Measurements from ENCODE around the gene PFKP. TPM values are rescaled to one million over a fixed set of nuclear protein-coding genes. Genes with fewer than 3 reads are reported as not detected.
A peak's percentile ranks its signal among the peaks of the same experiment; 100 is the strongest.

PFKP gene
- total RNA-seq, 1 donor from 2014 or later = 52.3 TPM

- Mint-ChIP-seq H3K9me3 (ENCODE audit: unreplicated experiment) (no peaks in the 10 kb centered on the region), H3K4me3 (ENCODE audit: unreplicated experiment) (no peak overlapping the region), H3K36me3 (ENCODE audit: low read depth, unreplicated experiment) (peaks cover 12% of the 10 kb centered on the region), H3K27ac (ENCODE audit: unreplicated experiment) (no peak overlapping the region), H3K4me1 (ENCODE audit: unreplicated experiment) (peaks cover 25% of the 10 kb centered on the region), H3K27me3 (ENCODE audit: unreplicated experiment) (peaks cover 2% of the 10 kb centered on the region)
- TF ChIP-seq CTCF (IDR thresholded peaks at IDR 0.05; ENCODE audit: unreplicated experiment) = no peak
- no peak for DNase-seq (ENCODE audit: low spot score)
These were observed 23.0 kb downstream of the PFKP start for GRCh38 chr10:3090388-3090787.

DNA sequence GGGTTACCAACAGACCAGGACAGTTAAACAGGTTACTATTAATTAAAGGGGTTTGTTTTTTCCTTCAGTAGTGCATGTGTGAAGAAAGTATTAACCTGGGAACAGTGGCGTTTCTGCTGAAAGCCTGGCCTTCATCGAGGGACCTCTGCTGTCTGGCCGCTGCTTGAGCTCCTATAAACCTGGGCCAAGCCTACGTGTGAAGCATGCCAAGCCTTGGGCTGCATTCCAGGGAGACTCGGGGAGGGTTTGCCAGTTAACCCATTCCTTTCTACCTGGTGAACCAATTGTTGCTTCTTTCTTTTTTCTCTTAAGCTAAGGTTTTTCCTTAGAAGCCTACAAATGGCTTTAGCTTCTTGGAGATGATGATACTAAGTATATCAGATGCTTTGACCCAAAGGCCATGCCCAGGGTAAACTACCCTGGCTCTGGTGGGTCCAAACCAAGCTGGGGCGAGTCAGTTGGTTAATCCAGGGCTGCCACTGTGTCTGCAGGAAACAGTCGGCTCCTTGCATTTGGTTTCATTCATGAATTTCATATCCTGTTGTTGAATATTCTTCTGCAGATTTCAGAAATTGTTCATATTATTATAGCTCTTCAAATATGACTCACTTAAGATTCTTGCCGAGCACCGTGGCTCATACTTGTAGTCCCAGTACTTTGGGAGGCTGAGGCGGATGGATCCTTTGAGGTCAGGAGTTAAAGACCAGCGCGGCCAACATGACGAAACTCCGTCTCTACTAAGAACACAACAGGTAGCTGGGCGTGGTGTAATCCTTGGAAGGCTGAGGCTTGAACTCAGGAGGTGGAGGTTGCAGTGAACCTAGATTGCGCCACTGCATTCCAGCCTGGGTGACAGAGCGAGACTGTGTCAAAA lies 23.8 kb downstream of the PFKP start:
- Mint-ChIP-seq H3K4me1 (ENCODE audit: unreplicated experiment) (peaks cover 24% of the 10 kb centered on the region), H3K27me3 (ENCODE audit: unreplicated experiment) (peaks cover 2% of the 10 kb centered on the region), H3K4me3 (ENCODE audit: unreplicated experiment) (peak overlapping the region; percentile 37), H3K27ac (ENCODE audit: unreplicated experiment) (no peak overlapping the region), H3K9me3 (ENCODE audit: unreplicated experiment) (no peaks in the 10 kb centered on the region), H3K36me3 (ENCODE audit: low read depth, unreplicated experiment) (peaks cover 7% of the 10 kb centered on the region)
- DNase-seq (ENCODE audit: low spot score) = no peak
- no peak for TF ChIP-seq CTCF (IDR thresholded peaks at IDR 0.05; ENCODE audit: unreplicated experiment)

DNA sequence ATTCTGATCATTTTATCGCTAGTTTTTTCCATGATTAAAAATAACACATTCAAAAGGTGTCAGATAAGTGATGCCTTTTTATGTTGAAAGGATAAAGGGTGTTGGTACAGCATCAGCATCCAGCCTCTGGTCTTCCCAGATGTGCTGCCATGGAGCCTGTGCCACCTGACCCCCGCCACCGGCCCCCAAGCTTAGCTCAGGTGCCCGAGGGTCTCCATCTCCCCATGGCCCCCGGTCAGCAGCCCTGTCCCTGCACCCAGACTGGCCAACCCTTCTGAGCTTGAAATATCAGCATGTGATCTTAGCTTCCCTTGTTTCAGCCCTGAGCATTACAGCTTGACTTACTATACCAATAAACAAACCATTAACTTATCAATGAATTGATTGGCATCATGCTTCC lies 24.6 kb downstream of the PFKP start:
- TF ChIP-seq CTCF (IDR thresholded peaks at IDR 0.05; ENCODE audit: unreplicated experiment) = no peak
- Mint-ChIP-seq H3K27ac (ENCODE audit: unreplicated experiment) (no peak overlapping the region), H3K4me3 (ENCODE audit: unreplicated experiment) (no peak overlapping the region), H3K36me3 (ENCODE audit: low read depth, unreplicated experiment) (peaks cover 5% of the 10 kb centered on the region), H3K27me3 (ENCODE audit: unreplicated experiment) (peaks cover 2% of the 10 kb centered on the region), H3K4me1 (ENCODE audit: unreplicated experiment) (peaks cover 22% of the 10 kb centered on the region), H3K9me3 (ENCODE audit: unreplicated experiment) (no peaks in the 10 kb centered on the region)
- no peak for DNase-seq (ENCODE audit: low spot score)

GRCh38 chr10:3093996-3094395 lies 26.6 kb downstream of the PFKP start:
- Mint-ChIP-seq H3K4me1 (ENCODE audit: unreplicated experiment) (peaks cover 18% of the 10 kb centered on the region), H3K27ac (ENCODE audit: unreplicated experiment) (no peak overlapping the region), H3K9me3 (ENCODE audit: unreplicated experiment) (no peaks in the 10 kb centered on the region), H3K36me3 (ENCODE audit: low read depth, unreplicated experiment) (peaks cover 5% of the 10 kb centered on the region), H3K4me3 (ENCODE audit: unreplicated experiment) (no peak overlapping the region), H3K27me3 (ENCODE audit: unreplicated experiment) (peaks cover 3% of the 10 kb centered on the region)
- no peak for TF ChIP-seq CTCF (IDR thresholded peaks at IDR 0.05; ENCODE audit: unreplicated experiment)
- no peak for DNase-seq (ENCODE audit: low spot score)

GRCh38 chr10:3094609-3095036 lies 27.3 kb downstream of the PFKP start:
- Mint-ChIP-seq H3K9me3 (ENCODE audit: unreplicated experiment) (no peaks in the 10 kb centered on the region), H3K27me3 (ENCODE audit: unreplicated experiment) (peaks cover 3% of the 10 kb centered on the region), H3K27ac (ENCODE audit: unreplicated experiment) (peak overlapping the region; percentile 34), H3K4me3 (ENCODE audit: unreplicated experiment) (no peak overlapping the region), H3K4me1 (ENCODE audit: unreplicated experiment) (peaks cover 18% of the 10 kb centered on the region), H3K36me3 (ENCODE audit: low read depth, unreplicated experiment) (peaks cover 8% of the 10 kb centered on the region)
- no peak for TF ChIP-seq CTCF (IDR thresholded peaks at IDR 0.05; ENCODE audit: unreplicated experiment)
- DNase-seq (ENCODE audit: low spot score) = no peak

Measured in endothelial cell (in vitro differentiated cells).